SK-N-SH (cell line): ENCODE measurements around the gene PCCB. TPM values are rescaled to one million over a fixed set of nuclear protein-coding genes. Genes with fewer than 3 reads are reported as not detected.

ENCODE experiments used
- CTCF ChIA-PET: fragments of 300-600, 350-600 bp; formaldehyde crosslinking; extraction: SDS; loops from one replicate; lab custom pipeline; 2021; lab: Yijun Ruan, JAX
- POLR2A ChIA-PET: fragments of 350-600 bp; sonication (Branson Sonifier 250); formaldehyde crosslinking; extraction: SDS; loops from one replicate; lab custom pipeline; 2020; ENCODE audit warnings: antibody characterized with exemption, inconsistent platforms; lab: Yijun Ruan, JAX
- DNase-seq: peaks from one replicate; pipeline ENCODE4 v3.0.0; 2012
- H2AFZ ChIP-seq: fragments of 200-600 bp; sonication (generic); 2 replicates; pipeline ENCODE4 v1.8.1; 2016; ENCODE audit warnings: antibody characterized with exemption, mild to moderate bottlenecking, low read depth
- H3F3A ChIP-seq: fragments of 200-600 bp; sonication (generic); replicated peaks from 2 replicates; pipeline ENCODE3; 2016; ENCODE audit warnings: antibody characterized with exemption, mild to moderate bottlenecking; ENCODE audit not compliant: insufficient read depth
- H3K27ac ChIP-seq, 2 experiments: fragments of 200-500 bp in 1 of 2; fragments of 200-600 bp in 1 of 2; sonication (Bioruptor generic) in 1 of 2; sonication (generic), shearing (Covaris generic) in 1 of 2; 2 replicates each; pipeline versions ENCODE4 v1.5.1 to v1.6.1; 2014 to 2016; ENCODE audit warnings: low read depth in 2 of 2, inconsistent platforms in 1 of 2, low read length in 1 of 2, mild to moderate bottlenecking in 1 of 2, mixed read lengths in 1 of 2
- H3K27me3 ChIP-seq: fragments of 200-600 bp; sonication (generic), shearing (Covaris generic); 2 replicates; pipeline ENCODE4 v1.6.1; 2016; ENCODE audit warnings: mixed run types; ENCODE audit not compliant: insufficient read depth
- H3K36me3 ChIP-seq, 2 experiments: fragments of 200-500 bp in 1 of 2; fragments of 200-600 bp in 1 of 2; sonication (Bioruptor generic) in 1 of 2; sonication (generic) in 1 of 2; replicated peaks in 1 of 2; 2 replicates each; pipeline versions ENCODE3 to v1.5.1; 2014 to 2016; ENCODE audit warnings: low read length in 1 of 2, mild to moderate bottlenecking in 1 of 2; ENCODE audit not compliant: insufficient read depth in 2 of 2, control insufficient read depth in 1 of 2
- H3K4me1 ChIP-seq, 2 experiments: fragments of 200-500 bp in 1 of 2; fragments of 200-600 bp in 1 of 2; sonication (Bioruptor generic) in 1 of 2; sonication (generic), shearing (Covaris generic) in 1 of 2; 2 replicates each; pipeline versions ENCODE4 v1.5.1 to v1.6.1; 2014 to 2016; ENCODE audit warnings: low read depth in 1 of 2, low read length in 1 of 2, mixed run types in 1 of 2; ENCODE audit not compliant: insufficient read depth in 2 of 2, control insufficient read depth in 1 of 2
- H3K4me2 ChIP-seq: fragments of 200-600 bp; sonication (generic), shearing (Covaris generic); 2 replicates; pipeline ENCODE4 v1.6.1; 2017; ENCODE audit warnings: mixed run types
- H3K4me3 ChIP-seq, 2 experiments: fragments of 200-500 bp in 1 of 2; fragments of 200-600 bp in 1 of 2; sonication (Bioruptor generic) in 1 of 2; sonication (generic), shearing (Covaris generic) in 1 of 2; 2 replicates each; pipeline versions ENCODE4 v1.5.1 to v1.8.1; 2014 to 2016; ENCODE audit warnings: low read depth in 2 of 2, inconsistent platforms in 1 of 2, low read length in 1 of 2, mild to moderate bottlenecking in 1 of 2, mixed read lengths in 1 of 2, moderate library complexity in 1 of 2
- H3K79me2 ChIP-seq: fragments of 200-600 bp; sonication (generic); 2 replicates; pipeline ENCODE4 v1.8.1; 2017; ENCODE audit warnings: mild to moderate bottlenecking; ENCODE audit not compliant: insufficient read depth
- H3K9ac ChIP-seq: fragments of 200-600 bp; sonication (generic); 2 replicates; pipeline ENCODE4 v1.6.1; 2017; ENCODE audit warnings: mixed run types
- H3K9me2 ChIP-seq: fragments of 200-600 bp; sonication (generic); 2 replicates; pipeline ENCODE4 v1.6.1; 2017; ENCODE audit warnings: mixed run types
- H3K9me3 ChIP-seq: fragments of 200-600 bp; sonication (generic); 2 replicates; pipeline ENCODE4 v1.6.1; 2017; ENCODE audit warnings: mixed run types, mild to moderate bottlenecking, moderate library complexity
- H4K20me1 ChIP-seq: fragments of 200-600 bp; sonication (generic); 2 replicates; pipeline ENCODE4 v1.6.1; 2017; ENCODE audit warnings: mild to moderate bottlenecking, mixed run types; ENCODE audit not compliant: insufficient read depth
- FOSL2 ChIP-seq: IDR thresholded peaks from 2 replicates; pipeline ENCODE4 v1.4.0; 2012; ENCODE audit warnings: low read depth, mild to moderate bottlenecking, moderate library complexity, borderline replicate concordance
- FOXJ3 ChIP-seq: sonication (generic); formaldehyde crosslinking; IDR thresholded peaks from 2 replicates; pipeline ENCODE4 v1.5.1; 2020; ENCODE audit warnings: mild to moderate bottlenecking, missing genetic modification reagents
- FOXM1 ChIP-seq: IDR thresholded peaks from 2 replicates; pipeline ENCODE4 v1.4.0; 2012; ENCODE audit warnings: low read depth, mild to moderate bottlenecking
- GABPA ChIP-seq: IDR thresholded peaks from 2 replicates; pipeline ENCODE4 v1.4.0; 2012; ENCODE audit warnings: low read depth, mild to moderate bottlenecking
- MXI1 ChIP-seq: IDR thresholded peaks from 2 replicates; pipeline ENCODE4 v1.6.1; 2012; ENCODE audit warnings: mild to moderate bottlenecking, low read depth, low read length, improper control_type of control experiment
- NFIC ChIP-seq: IDR thresholded peaks from 2 replicates; pipeline ENCODE4 v1.4.0; 2012; ENCODE audit warnings: borderline replicate concordance
- NRF1 ChIP-seq: IDR thresholded peaks from 2 replicates; pipeline ENCODE4 v1.6.1; 2012; ENCODE audit warnings: low read depth, mild to moderate bottlenecking, low read length
- PBX3 ChIP-seq: IDR thresholded peaks from 2 replicates; pipeline ENCODE4; 2012
- POLR2AphosphoS5 ChIP-seq: IDR thresholded peaks from 2 replicates; pipeline ENCODE4 v1.6.1; 2012; ENCODE audit warnings: low read depth, low read length
- RAD21 ChIP-seq: IDR thresholded peaks from 2 replicates; pipeline ENCODE4 v1.6.1; 2012; ENCODE audit warnings: mild to moderate bottlenecking, low read length
- SIN3A ChIP-seq: IDR thresholded peaks from 2 replicates; pipeline ENCODE4 v1.6.1; 2012; ENCODE audit warnings: low read depth, mild to moderate bottlenecking, low read length, moderate library complexity, borderline replicate concordance
- USF2 ChIP-seq: fragments of 150-350 bp; IDR thresholded peaks from 2 replicates; pipeline ENCODE4 v1.6.1; 2017; ENCODE audit warnings: antibody characterized with exemption, low read length, low read depth, borderline replicate concordance
- WGBS: methylation state at CpG from one replicate; pipeline ENCODE4 v1.1.6; 2017; ENCODE audit warnings: low lambda C conversion rate; 5-methylcytosine and 5-hydroxymethylcytosine counted together
- polyA plus RNA-seq, 3 experiments: library from polyadenylated mRNA; depleted of rRNA; stranded (reverse); fragments of >200 nt; gene quantifications; 2 replicates each; pipeline ENCODE4 v1.2.3, GENCODE V29; 2012
- TF ChIP-seq, protein P1 (sequence below): IDR thresholded peaks from 2 replicates; pipeline ENCODE4 v1.4.0; 2012; ENCODE audit warnings: low read depth, borderline replicate concordance
- TF ChIP-seq, protein P2 (sequence below): IDR thresholded peaks from 2 replicates; pipeline ENCODE4 v1.6.1; 2012; ENCODE audit warnings: mild to moderate bottlenecking, low read depth, low read length, moderate library complexity
- TF ChIP-seq, protein P3 (sequence below): IDR thresholded peaks from 2 replicates; pipeline ENCODE4 v1.4.0; 2012; ENCODE audit warnings: low read depth, borderline replicate concordance

PCCB gene
- polyA plus RNA-seq, 1 of the 3 experiments (the other 2 are of a cell fraction): 67.5 TPM

DNA sequence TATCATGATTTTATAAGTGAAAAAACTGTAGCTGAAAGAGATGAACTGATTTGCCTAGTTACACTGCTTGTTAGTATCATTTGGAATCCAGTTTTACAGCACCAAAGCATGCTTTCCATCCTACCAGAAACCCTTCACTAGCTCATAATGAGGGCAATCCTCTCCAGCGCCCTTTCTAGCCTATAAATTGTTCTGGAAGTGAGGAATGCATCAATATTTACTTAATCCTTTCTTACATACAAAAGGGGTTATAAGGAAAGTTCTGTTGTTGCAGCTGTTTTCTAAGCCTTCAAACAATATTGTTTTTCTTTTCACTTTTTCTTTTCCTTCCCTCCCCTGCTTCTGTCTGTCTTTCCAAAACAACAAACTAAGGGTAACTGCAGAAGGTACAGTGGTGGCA lies 11.0 kb upstream of the PCCB start:
- Histone ChIP-seq H3K9me2 (no peaks in the 10 kb centered on the region), H3K27me3 (peaks cover 6% of the 10 kb centered on the region; the same call in 1 of the 2 replicates), H4K20me1 (no peaks in the 10 kb centered on the region), H2AFZ (no peak overlapping the region), H3K4me3 (no peak overlapping the region), H3K79me2 (no peaks in the 10 kb centered on the region), H3K9ac (no peak overlapping the region), H3K4me2 (no peak overlapping the region), H3K4me1 (no peaks in the 10 kb centered on the region), H3F3A (no peaks in the 10 kb centered on the region), H3K36me3 (no peaks in the 10 kb centered on the region), H3K9me3 (no peaks in the 10 kb centered on the region), H3K27ac (no peak overlapping the region)
- ChIA-PET POLR2A (no interaction called here), CTCF (no interaction called here)
- TF ChIP-seq SIN3A (no peak), NRF1 (no peak), MXI1 (no peak), RAD21 (no peak), USF2 (no peak), NFIC (no peak), POLR2AphosphoS5 (no peak), FOXJ3 (CRISPR knock-in tag) (no peak)
- WGBS: 28% methylated on average over 1 of the region's 1 CpG
- DNase-seq: no peak

- H3F3A ChIP-seq: peaks cover 6% of the 10 kb centered on the region
- H3K9me3 ChIP-seq: no peaks in the 10 kb centered on the region
- H3K79me2 ChIP-seq: peaks cover under 1% of the 10 kb centered on the region; the same call in 1 of the 2 replicates
- no peaks in the 10 kb centered on the region for H3K36me3 ChIP-seq
- ChIA-PET POLR2A (no interaction called here), CTCF (interaction anchor here (2.9 kb wide), 1 partner anchor 507 kb away, joined by 8 read pairs; the partner anchor contains the start of gene STAG1)
- TF ChIP-seq NFIC: no peak
- no peak for TF ChIP-seq FOXM1
- TF ChIP-seq POLR2AphosphoS5: no peak
- TF ChIP-seq USF2: no peak
- TF ChIP-seq, protein P1, sequence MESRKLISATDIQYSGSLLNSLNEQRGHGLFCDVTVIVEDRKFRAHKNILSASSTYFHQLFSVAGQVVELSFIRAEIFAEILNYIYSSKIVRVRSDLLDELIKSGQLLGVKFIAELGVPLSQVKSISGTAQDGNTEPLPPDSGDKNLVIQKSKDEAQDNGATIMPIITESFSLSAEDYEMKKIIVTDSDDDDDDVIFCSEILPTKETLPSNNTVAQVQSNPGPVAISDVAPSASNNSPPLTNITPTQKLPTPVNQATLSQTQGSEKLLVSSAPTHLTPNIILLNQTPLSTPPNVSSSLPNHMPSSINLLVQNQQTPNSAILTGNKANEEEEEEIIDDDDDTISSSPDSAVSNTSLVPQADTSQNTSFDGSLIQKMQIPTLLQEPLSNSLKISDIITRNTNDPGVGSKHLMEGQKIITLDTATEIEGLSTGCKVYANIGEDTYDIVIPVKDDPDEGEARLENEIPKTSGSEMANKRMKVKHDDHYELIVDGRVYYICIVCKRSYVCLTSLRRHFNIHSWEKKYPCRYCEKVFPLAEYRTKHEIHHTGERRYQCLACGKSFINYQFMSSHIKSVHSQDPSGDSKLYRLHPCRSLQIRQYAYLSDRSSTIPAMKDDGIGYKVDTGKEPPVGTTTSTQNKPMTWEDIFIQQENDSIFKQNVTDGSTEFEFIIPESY: no peak
- TF ChIP-seq, protein P2, sequence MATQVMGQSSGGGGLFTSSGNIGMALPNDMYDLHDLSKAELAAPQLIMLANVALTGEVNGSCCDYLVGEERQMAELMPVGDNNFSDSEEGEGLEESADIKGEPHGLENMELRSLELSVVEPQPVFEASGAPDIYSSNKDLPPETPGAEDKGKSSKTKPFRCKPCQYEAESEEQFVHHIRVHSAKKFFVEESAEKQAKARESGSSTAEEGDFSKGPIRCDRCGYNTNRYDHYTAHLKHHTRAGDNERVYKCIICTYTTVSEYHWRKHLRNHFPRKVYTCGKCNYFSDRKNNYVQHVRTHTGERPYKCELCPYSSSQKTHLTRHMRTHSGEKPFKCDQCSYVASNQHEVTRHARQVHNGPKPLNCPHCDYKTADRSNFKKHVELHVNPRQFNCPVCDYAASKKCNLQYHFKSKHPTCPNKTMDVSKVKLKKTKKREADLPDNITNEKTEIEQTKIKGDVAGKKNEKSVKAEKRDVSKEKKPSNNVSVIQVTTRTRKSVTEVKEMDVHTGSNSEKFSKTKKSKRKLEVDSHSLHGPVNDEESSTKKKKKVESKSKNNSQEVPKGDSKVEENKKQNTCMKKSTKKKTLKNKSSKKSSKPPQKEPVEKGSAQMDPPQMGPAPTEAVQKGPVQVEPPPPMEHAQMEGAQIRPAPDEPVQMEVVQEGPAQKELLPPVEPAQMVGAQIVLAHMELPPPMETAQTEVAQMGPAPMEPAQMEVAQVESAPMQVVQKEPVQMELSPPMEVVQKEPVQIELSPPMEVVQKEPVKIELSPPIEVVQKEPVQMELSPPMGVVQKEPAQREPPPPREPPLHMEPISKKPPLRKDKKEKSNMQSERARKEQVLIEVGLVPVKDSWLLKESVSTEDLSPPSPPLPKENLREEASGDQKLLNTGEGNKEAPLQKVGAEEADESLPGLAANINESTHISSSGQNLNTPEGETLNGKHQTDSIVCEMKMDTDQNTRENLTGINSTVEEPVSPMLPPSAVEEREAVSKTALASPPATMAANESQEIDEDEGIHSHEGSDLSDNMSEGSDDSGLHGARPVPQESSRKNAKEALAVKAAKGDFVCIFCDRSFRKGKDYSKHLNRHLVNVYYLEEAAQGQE: no peak
- TF ChIP-seq GABPA: no peak
- no peak for TF ChIP-seq FOSL2
- TF ChIP-seq PBX3: no peak
- TF ChIP-seq, protein P3, sequence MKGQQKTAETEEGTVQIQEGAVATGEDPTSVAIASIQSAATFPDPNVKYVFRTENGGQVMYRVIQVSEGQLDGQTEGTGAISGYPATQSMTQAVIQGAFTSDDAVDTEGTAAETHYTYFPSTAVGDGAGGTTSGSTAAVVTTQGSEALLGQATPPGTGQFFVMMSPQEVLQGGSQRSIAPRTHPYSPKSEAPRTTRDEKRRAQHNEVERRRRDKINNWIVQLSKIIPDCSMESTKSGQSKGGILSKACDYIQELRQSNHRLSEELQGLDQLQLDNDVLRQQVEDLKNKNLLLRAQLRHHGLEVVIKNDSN: no peak
- no peak for DNase-seq
- 49% methylated on average over 3 of the region's 3 CpGs for WGBS
- no peak overlapping the region for H3K4me2 ChIP-seq
- H3K4me3 ChIP-seq: no peak overlapping the region
- peaks cover 6% of the 10 kb centered on the region; the same call in 1 of the 2 replicates for H3K27me3 ChIP-seq
- no peaks in the 10 kb centered on the region for H3K4me1 ChIP-seq
- no peak overlapping the region for H3K9ac ChIP-seq
- no peak overlapping the region for H2AFZ ChIP-seq
- no peaks in the 10 kb centered on the region for H3K9me2 ChIP-seq
- H4K20me1 ChIP-seq: no peaks in the 10 kb centered on the region
- no peak overlapping the region for H3K27ac ChIP-seq
These were observed 4.4 kb upstream of the PCCB start for GRCh38 chr3:136245691-136246090.
